ENCODE measurements around the gene FAM98C. TPM values are rescaled to one million over a fixed set of nuclear protein-coding genes. Genes with fewer than 3 reads are reported as not detected.

Gene FAM98C
- total and polyA plus RNA-seq, 2 of the 13 experiments (the other 11 are each of a cell fraction or from before 2014, with no cell fraction given): 10.0 to 11.5 TPM

- TF ChIP-seq HINFP (CRISPR knock-in tag; IDR thresholded peaks at IDR 0.05; ENCODE audit: low read depth): no peak
Observed at GRCh38 chr19:38443458-38443999, 40.6 kb downstream of the FAM98C start (continued).

GRCh38 chr19:38444026-38444425, 41.1 kb downstream of the FAM98C start:
- intact Hi-C loops (cut with micrococcal nuclease; ENCODE audit: unreplicated experiment): no loop called here
- 0% methylated on average over 2 of the region's 7 CpGs for WGBS (ENCODE audit: low lambda C conversion rate)
- Histone ChIP-seq H3K27ac (ENCODE audit: extremely low read length, insufficient read depth, low read length) (no peak overlapping the region), H3K9me3 (ENCODE audit: low read length) (no peaks in the 10 kb centered on the region), H3K79me2 (ENCODE audit: insufficient read depth, low read length) (no peaks in the 10 kb centered on the region), H3K4me3 (replicated peaks in 1 of 3; ENCODE audit: insufficient read depth in 1 of 3, low read depth in 2 of 3, low read length in 3 of 3) (no peak overlapping the region), H4K20me1 (ENCODE audit: insufficient read depth, low read length) (no peaks in the 10 kb centered on the region), H3K9ac (ENCODE audit: insufficient read depth, low read depth, low read length) (no peak overlapping the region), H3K36me3 (replicated peaks in 1 of 2; ENCODE audit: control insufficient read depth in 1 of 2, insufficient read depth in 2 of 2, low read length in 2 of 2) (no peaks in the 10 kb centered on the region), H3K27me3 (ENCODE audit: control insufficient read depth in 1 of 2, insufficient read depth in 2 of 2, low read length in 2 of 2) (peaks cover 4 to 14% of the 10 kb centered on the region in 2 experiments; a peak in 4 of 5 replicates), H3K4me1 (ENCODE audit: insufficient read depth, low read length) (peaks cover 5% of the 10 kb centered on the region; the same call in 1 of the 2 replicates), H3K4me2 (ENCODE audit: low read depth, low read length) (no peak overlapping the region), H2AFZ (ENCODE audit: low read length) (no peak overlapping the region)
- ChIA-PET POLR2A (no interaction called here), CTCF (ENCODE audit: low intra/inter-chr PET ratio, low total read pairs) (no interaction called here)
- in situ Hi-C loops (cut with HindIII; ENCODE audit: extremely low pct_ligation_motif_present, low pct_unique_long_range_greater_than_20kb): no loop called here
- ATAC-seq (no peak), DNase-seq (ENCODE audit: low spot score) (no peak), FAIRE-seq (no peak)
- peak; percentile 86 for TF ChIP-seq ATF7 (IDR thresholded peaks at IDR 0.05)
- no peak for TF ChIP-seq ATF7 (CRISPR knock-in tag; IDR thresholded peaks at IDR 0.05)
- TF ChIP-seq ZNF574 (CRISPR knock-in tag; IDR thresholded peaks at IDR 0.05): no peak
- BruUV-seq (replicated peaks): no TSS peak
